Measurements from ENCODE around the gene NKAIN2.

Gene NKAIN2

DNA sequence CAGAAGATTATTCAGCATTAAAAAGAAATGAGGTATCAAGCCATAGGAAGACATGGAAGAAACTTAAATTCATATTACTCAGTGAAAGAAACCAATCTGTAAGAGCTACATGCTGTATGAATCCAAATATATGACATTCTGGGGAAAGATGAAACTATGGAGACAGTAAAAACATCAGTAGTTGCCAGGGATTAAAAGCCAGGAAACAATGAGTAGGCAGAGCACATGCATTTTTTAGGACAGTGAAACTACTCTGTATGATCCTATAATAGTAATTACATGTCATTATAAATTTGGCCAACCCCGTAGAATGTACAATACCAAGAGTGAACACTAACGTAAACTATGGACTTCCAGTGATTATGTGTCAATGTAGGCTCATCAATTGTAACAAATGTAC lies 1065.8 kb downstream of the NKAIN2 start:
- DNase-seq, result no peak

DNA sequence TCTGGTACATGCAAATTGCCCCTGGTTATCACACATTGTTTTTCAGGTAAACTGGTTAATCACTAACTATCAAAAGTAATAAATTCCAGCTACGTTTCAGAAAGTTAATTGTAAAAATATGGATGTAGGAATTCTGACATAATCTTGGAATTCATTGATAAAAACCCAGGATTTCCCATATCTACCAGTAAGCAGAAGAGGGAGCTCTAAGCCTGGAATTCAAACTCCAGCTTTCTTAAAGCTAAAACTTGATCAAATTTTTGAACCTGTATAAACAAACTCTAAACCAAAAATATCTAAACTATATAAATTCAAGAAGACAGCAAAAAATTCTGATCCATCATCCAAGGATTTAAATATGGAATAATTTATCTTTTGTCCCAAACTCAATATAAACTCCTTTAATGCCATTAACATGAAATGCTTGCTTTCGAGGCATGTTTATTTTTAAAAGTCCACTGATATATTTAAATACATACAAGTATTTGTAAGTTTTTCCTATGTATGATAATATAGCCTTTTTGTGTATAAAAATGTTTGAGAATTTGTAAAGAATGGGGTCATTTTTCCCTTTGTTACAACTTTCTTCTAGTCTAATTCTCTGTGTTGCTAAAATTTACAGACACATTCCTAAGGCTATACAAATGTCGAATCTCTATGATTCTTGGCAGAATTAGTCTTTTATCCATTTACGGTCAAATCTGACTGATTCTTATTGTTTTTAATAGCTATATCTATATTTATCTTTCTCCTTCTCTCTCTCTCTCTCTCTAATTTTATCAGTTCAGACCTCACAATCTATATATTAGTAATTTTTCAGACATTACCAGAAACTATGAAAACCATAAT lies 1067.2 kb downstream of the NKAIN2 start:
- no peak for DNase-seq

DNA sequence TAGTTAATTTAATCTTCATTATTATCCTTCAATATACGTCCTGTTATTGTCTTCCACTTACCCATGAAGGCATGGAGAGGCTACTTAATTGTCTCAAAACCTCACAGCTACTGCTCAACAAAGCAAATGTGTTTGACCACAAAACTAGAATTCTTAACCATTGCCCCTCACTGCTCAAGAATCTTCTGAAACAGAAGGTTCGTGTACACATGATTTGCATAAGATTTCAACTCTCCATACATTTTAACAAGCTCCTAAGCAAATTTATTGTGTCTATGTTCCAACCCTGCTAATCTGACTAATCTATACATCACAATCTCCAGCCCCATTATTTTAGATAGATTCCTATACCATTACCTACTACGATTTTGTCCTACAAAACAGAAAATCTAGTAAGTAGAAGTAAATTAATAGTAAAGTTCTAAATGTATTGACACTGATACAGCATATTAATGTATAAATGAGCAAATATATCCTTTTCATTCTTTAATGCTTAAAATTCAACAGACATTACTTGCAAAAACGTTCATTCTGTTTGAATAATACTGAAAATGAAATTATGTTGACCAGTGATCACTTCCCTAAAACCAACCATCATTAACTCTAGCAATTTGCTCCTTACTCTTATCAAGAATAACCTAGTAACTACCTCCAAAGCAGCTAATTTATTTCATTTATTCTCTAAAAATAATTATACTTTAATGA lies 1068.8 kb downstream of the NKAIN2 start:
- no peak for DNase-seq

DNA sequence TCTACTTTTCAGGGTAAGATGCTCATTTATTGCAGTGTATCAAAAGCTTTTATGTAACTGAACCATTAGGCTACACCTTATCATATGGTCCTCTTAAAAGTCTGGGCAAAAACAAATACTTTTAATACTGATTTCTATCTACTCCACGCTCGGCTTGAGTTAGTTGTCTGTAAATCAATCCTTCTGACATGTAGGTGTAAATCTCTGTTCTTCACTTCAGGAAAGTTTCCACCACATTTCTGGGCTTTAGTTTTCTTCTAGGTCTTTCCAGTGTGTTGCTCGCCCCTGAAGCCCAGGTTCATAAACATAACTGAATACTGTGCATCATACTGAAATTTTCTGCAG lies 1069.4 kb downstream of the NKAIN2 start:
- DNase-seq, result no peak

Data from RPMI8226 (cell line).